MG63 (cell line): ENCODE data around the gene SNX30. TPM values are rescaled to one million over a fixed set of nuclear protein-coding genes. Genes with fewer than 3 reads are reported as not detected.

Source experiments
- DNase-seq: peaks from one replicate; pipeline ENCODE4 v3.0.0-alpha.2; 2020
- H3K27me3 ChIP-seq: fragments of 250-450 bp; sonication (Bioruptor Pico); 2 replicates; pipeline ENCODE4 v1.5.1; 2020; ENCODE audit warnings: mild to moderate bottlenecking, moderate library complexity
- H3K36me3 ChIP-seq: fragments of 250-450 bp; sonication (Bioruptor Pico); 2 replicates; pipeline ENCODE4 v1.5.1; 2020; ENCODE audit warnings: mild to moderate bottlenecking, moderate library complexity
- H3K4me3 ChIP-seq: fragments of 250-450 bp; sonication (Bioruptor Pico); 2 replicates; pipeline ENCODE4 v1.5.1; 2020; ENCODE audit warnings: mild to moderate bottlenecking, moderate library complexity
- H3K9me3 ChIP-seq: fragments of 250-450 bp; sonication (Bioruptor Pico); 2 replicates; pipeline ENCODE4 v1.5.1; 2020; ENCODE audit warnings: mild to moderate bottlenecking, moderate library complexity
- total RNA-seq: library from RNA; depleted of rRNA; stranded (reverse); fragments of >200 nt; shearing (Covaris generic); gene quantifications from 2 replicates; pipeline ENCODE4 v1.2.3, GENCODE V29; 2014; ENCODE audit warnings: low replicate concordance

SNX30 gene
- total RNA-seq, 1 experiment from 2014 or later, result 31.5 TPM

DNA sequence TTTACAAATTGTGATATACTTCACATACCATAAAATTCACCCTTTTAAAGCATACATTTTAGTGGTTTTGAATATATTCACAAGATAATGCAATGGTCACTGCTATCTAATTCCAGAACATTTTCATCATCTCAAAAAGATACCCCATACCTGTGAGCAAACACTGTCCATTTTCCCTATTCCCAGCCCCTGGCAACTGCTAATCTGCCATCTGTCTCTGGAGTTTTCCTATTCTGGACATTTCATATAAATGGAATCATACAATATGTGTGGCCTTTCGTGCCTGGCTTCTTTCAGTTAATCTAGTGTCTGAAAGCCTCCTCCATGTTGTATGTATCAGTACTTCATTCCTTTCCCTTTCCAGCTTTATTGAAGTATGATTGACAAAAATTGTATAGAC lies 14.7 kb downstream of the SNX30 start:
- Histone ChIP-seq H3K36me3 (peaks cover 5% of the 10 kb centered on the region; the same call in 1 of the 2 replicates), H3K27me3 (no peaks in the 10 kb centered on the region), H3K4me3 (no peak overlapping the region), H3K9me3 (no peaks in the 10 kb centered on the region)
- no peak for DNase-seq

DNA sequence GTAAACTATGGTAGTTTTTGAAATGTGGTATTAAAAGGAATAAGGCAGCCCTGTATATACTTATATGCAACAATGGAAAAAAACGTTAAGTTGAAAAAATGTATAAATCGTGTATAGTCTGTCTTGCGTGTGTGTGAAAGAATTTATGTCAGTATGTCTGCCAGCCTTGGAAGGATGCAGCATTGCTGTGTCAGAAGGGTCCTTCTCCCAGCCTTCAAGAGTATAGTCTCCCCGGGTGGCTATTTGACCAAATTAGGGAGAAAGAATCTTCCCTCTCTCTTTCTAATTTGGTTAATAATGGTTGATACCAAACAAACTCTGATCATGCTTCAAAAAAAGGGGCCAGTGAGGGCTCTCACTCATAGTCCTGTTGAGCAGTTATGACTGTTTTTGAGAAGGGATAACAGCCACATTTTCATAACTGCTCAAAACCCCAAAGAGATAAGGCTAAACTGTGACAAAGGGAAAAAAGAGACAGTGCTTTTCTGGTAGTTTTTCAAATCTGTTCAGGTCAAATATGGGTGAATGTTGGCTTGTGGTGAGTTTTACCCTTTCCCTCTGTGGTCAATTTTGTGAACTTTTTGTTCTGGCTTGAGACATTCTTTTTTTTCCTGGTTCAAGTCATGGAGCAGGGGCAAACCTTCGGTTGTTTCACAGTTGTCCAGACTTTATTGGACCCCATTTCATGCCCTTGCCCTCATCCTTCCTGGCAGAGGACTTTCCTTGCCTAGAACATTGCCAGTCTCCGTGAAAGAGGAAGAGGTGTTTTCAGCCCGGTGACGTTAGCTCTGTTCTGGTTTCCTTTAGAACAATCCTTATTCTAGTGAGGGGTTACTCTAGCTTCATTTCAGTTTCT lies 21.0 kb downstream of the SNX30 start:
- H3K36me3 ChIP-seq, result peaks cover under 1% of the 10 kb centered on the region; the same call in 1 of the 2 replicates

DNA sequence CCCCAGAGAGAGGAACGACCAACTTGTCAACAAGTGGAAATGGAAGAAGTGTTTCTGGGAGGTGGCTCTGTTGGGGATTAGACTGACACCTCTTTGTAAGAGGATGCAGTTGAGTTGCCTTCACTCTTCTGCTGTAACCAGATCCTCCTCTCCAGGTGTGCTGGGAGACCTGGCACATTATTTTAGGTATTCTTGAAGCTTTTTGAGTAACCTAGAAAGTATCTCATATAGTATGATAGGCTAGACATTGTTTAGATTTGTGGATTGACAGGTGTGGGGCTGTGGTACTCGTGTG lies 21.6 kb downstream of the SNX30 start:
- Histone ChIP-seq H3K27me3 (no peaks in the 10 kb centered on the region), H3K9me3 (no peaks in the 10 kb centered on the region), H3K36me3 (no peaks in the 10 kb centered on the region), H3K4me3 (no peak overlapping the region)
- DNase-seq, result no peak

More for the DNA sequence above, 21.0 kb downstream of the SNX30 start:
- H3K4me3 ChIP-seq, result no peak overlapping the region
- no peaks in the 10 kb centered on the region for H3K27me3 ChIP-seq
- DNase-seq, result no peak
- no peaks in the 10 kb centered on the region for H3K9me3 ChIP-seq

DNA sequence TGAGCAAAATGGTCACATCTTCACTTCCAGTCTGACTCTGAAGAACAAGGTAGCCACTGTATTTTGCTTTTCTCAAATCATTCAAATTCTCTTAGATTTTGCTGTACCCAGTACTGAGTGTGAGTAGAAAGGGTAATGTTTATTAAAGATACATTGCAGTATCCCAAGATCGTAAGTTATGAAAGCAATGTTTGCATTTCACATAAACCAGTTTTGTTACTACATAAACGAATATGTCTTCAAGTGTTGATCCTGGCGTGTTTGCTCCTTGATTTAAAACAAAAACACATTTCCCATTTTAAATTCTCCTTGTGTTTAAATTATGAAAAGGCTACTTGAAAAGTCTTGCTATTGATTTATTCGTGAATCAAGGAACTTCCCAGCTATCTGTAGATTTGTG lies 22.0 kb downstream of the SNX30 start:
- H3K36me3 ChIP-seq, result no peaks in the 10 kb centered on the region
- DNase-seq, result no peak
- no peak overlapping the region for H3K4me3 ChIP-seq
- H3K9me3 ChIP-seq, result no peaks in the 10 kb centered on the region
- no peaks in the 10 kb centered on the region for H3K27me3 ChIP-seq

DNA sequence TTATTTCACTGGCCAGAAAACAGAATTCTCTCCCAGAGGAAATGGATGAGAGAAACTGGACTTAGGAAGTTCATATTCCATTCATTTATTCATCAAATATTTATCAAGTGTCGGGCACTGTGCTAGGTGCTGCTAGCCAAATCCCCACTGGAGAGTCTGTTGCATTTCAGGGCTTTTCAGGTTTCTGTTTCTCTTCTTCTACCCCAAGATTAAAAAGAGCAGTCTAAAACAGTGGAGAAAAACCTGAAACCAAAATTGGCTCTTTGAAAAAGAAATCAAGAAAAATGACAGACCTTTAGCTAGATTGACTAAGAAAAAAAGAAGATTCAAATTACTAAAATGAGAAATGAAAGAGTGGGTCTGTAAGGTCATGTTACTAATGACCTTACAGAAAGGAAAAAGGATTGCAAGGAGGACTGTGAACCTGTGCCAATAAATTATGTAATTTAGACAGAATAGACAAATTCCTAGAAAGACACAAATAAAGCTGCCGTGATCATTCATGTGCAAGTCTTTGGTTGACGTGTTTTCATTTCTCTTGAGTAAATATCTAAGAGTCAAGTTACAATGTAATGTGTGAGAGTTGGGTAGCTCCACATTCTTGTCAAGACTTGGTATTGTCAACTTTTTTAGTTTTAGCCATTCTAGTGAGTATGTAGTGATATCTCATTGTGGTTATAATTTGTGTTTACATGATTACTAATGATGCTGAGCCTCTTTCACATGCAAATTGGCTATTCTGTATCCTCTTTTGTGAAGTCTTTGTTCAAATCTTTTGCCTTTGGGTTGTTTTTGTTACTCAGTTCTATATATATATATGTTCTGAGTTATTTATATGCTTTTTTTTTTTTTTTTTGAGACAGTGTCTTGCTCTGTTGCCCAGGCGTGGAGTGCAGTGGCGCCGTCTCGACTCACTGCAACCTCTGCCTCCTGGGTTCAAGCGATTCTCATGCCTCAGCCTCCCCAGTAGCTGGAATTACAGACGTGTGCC lies 23.7 kb downstream of the SNX30 start:
- H3K27me3 ChIP-seq, result no peaks in the 10 kb centered on the region
- H3K4me3 ChIP-seq, result no peak overlapping the region
- no peaks in the 10 kb centered on the region for H3K9me3 ChIP-seq
- H3K36me3 ChIP-seq, result no peaks in the 10 kb centered on the region
- no peak for DNase-seq

DNA sequence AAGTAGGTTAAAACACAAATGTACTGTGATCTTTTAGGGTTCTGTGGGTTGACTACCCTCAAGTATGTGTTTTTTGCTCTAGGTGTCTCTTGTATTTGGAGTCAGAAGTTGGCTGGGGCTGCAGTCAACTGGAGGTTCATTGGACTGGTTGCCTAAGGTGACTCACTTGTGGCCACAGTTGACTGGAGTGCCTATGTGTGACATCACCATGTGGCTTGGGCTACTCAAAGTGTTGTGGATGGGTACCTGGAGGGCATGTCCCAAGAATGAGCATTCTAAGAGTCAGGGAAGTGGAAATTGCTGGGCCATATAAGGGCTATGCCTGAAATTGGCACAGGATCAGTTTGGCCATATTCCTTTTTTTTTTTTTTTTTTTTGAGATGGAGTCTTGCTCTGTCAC lies 27.4 kb downstream of the SNX30 start:
- no peaks in the 10 kb centered on the region; the same call in 1 of the 2 replicates for H3K27me3 ChIP-seq
- no peak overlapping the region for H3K4me3 ChIP-seq
- DNase-seq, result peak; percentile 58
- no peaks in the 10 kb centered on the region for H3K9me3 ChIP-seq
- no peaks in the 10 kb centered on the region for H3K36me3 ChIP-seq

DNA sequence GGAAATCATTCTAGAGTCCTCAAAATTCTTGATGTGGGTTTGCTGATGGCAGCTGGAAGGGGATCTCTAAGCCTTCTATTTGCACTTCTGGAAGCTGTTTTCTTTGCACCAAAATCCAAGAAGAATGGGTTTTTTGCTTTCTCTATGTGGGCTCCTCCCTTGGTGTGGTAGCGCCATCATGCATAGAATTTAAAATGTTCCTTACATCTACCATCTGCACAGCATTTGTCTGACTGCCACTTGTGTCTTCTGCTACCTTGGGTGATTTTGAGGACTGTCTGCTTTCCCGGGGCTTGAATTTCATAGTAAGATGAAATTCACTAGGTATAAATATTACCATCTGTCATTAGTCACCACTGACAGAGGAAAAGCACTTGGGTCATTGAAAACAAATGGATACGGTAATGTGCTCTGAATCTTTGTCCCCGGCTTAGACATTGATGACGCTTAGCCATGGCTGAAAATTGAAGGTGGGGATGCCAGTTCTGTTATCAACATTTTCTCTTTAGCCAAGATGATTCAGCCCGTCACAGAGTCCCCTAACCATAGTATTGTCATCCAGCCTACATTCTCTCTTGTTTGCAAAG lies 30.0 kb downstream of the SNX30 start:
- H3K27me3 ChIP-seq, result no peaks in the 10 kb centered on the region; the same call in 1 of the 2 replicates
- H3K36me3 ChIP-seq, result no peaks in the 10 kb centered on the region
- no peak overlapping the region for H3K4me3 ChIP-seq
- H3K9me3 ChIP-seq, result no peaks in the 10 kb centered on the region
- DNase-seq, result no peak

DNA sequence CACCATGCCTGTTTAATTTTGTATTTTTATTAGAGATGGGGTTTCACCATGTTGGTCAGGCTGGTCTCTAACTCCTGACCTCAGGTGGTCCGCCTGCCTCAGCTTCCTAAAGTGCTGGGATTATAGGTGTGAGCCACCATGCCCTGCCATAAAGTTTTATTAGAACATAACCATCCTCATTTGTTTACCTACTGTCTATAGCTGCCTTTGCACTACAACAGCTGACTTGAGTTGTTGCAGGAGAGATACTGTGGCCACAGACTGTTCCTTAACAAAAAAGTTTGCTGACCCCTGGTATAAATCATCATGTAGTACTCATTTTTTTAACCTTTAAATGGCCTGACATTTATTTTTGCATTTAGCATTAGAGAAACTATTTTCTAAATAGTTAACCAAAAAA lies 31.7 kb downstream of the SNX30 start:
- Histone ChIP-seq H3K36me3 (no peaks in the 10 kb centered on the region; the same call in 1 of the 2 replicates), H3K4me3 (no peak overlapping the region), H3K27me3 (no peaks in the 10 kb centered on the region; the same call in 1 of the 2 replicates), H3K9me3 (no peaks in the 10 kb centered on the region)
- no peak for DNase-seq

DNA sequence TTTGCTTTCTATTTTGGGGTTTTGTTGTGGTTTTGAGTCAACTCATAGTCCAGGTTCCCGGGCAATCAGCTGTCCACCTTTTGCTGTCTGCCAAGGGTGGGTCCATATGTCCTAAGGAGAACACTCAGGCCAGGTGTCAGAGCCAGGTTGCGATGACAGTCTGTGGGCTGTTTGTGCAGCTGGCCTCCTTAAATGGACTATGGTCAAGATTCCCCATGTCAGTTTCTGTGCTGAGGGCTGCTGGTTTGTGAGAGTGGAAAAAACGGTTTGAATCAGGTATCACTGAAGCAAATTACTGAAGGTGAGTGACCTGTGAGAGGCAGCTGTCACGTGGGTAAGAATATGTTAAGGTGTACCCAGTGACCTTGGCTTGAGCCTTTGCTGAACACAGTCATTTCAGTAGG lies 33.0 kb downstream of the SNX30 start:
- Histone ChIP-seq H3K4me3 (no peak overlapping the region), H3K27me3 (no peaks in the 10 kb centered on the region; the same call in 1 of the 2 replicates), H3K9me3 (no peaks in the 10 kb centered on the region), H3K36me3 (no peaks in the 10 kb centered on the region; the same call in 1 of the 2 replicates)
- DNase-seq, result no peak

DNA sequence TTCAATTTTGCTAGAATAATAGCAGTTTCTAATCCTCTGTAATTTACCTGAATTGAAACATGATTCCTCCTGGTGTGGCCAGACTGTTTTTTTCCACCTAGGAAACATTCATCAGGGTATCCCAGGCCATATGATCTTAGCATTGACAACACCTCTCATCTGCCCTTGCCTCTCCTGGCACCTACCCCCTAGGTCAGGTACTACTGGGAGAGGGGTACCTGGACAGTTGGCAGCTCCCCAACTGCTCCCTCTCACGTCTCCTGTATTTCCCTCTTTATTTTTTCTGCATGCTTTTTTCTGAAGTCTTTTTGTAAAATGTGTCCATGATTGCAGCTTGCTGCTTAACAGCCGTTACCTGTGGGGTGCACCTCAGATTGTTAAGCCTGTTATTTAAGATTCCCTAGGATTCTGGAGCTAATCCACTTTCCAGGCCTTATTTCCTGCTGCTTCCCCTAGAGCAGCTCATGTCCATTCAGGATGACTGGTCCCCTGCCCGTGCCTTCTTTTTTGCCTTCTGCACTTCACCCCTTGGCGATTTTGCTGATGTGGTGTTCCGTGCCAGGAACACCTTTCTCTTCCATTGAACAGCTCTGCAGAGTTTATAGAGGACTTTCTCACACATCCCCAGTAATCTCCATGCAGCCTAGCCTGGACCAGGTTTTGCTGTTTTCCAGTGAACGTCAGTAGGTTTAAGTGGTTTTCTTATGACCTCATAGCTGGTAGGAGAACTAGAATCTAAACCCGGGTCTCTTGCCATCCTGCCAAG lies 33.6 kb downstream of the SNX30 start:
- no peak for DNase-seq
- Histone ChIP-seq H3K4me3 (no peak overlapping the region), H3K9me3 (no peaks in the 10 kb centered on the region), H3K27me3 (no peaks in the 10 kb centered on the region; the same call in 1 of the 2 replicates), H3K36me3 (no peaks in the 10 kb centered on the region; the same call in 1 of the 2 replicates)

DNA sequence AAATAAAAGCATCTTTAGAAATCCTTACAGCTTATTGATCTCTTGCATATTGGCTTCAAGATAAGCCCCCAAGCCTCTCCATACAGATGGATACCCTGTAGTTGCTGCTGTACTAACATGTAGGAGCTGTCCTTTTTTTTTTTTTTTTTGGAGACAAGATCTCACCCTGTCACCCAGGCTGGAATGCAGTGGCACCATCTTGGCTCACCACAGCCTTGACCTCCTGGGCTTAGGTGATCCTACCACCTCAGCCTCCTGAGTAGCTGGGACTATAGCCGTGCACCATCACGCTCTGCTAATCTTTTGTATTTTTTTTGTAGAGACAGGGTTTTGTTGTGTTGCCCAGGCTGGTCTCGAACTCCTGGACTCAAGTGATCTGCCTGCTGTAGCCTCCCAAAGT lies 35.4 kb downstream of the SNX30 start:
- Histone ChIP-seq H3K36me3 (no peaks in the 10 kb centered on the region; the same call in 1 of the 2 replicates), H3K27me3 (no peaks in the 10 kb centered on the region; the same call in 1 of the 2 replicates), H3K4me3 (no peak overlapping the region), H3K9me3 (no peaks in the 10 kb centered on the region)
- no peak for DNase-seq

DNA sequence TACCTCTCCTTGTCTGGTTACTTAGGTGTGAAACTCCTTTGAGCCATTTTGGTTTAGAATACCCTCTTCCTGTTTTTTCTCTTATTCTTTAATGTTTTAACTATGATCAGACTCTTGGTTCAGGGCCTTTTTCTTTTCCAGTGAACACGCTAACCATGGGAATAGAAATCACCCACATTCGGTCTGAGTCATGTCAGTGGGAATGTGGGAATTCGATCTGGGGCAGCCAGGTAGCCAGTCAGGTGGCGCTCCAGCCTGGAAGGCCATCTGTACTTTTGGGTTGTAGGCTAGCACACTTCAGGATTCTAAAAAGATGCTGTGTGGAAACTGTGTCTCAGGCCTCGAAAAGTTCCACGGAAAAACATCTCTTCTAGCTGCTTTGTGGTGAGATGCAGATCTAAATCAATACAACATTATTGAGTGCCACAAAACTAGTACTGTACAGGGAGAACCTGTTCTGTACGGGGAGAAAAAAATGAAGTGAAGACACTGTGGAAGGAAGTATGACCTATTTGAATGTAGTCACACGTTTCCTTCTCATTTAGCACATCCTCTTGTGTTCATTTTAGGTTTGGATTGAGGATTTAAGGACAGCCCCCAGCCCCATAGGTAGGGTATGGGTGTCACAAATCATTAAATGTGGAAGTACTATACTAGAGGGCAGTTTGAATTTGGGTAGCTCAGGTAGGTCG lies 36.4 kb downstream of the SNX30 start:
- H3K27me3 ChIP-seq, result no peaks in the 10 kb centered on the region; the same call in 1 of the 2 replicates
- DNase-seq, result no peak
- no peaks in the 10 kb centered on the region for H3K9me3 ChIP-seq
- H3K36me3 ChIP-seq, result no peaks in the 10 kb centered on the region; the same call in 1 of the 2 replicates
- no peak overlapping the region for H3K4me3 ChIP-seq

DNA sequence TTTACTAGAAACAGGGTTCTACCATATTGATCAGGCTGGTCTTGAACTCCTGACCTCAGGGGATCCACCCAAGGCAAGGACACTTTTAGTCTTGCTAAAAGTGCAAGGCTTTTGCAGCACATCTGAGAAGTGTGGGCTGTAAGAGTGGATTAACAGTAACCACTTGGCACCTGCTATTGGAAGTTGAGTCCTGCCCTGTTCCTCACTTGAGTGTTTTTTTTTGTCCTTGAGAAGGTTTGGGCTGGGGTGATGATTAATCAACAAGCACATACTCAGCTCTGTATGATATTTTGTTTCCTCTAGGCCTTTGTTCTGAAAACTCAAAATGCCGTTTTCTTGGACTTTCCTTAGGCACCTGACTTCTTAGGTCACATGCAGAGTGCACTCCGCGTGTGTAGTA lies 37.4 kb downstream of the SNX30 start:
- H3K4me3 ChIP-seq, result no peak overlapping the region
- no peaks in the 10 kb centered on the region for H3K9me3 ChIP-seq
- H3K27me3 ChIP-seq, result no peaks in the 10 kb centered on the region
- no peak for DNase-seq
- H3K36me3 ChIP-seq, result no peaks in the 10 kb centered on the region; the same call in 1 of the 2 replicates

DNA sequence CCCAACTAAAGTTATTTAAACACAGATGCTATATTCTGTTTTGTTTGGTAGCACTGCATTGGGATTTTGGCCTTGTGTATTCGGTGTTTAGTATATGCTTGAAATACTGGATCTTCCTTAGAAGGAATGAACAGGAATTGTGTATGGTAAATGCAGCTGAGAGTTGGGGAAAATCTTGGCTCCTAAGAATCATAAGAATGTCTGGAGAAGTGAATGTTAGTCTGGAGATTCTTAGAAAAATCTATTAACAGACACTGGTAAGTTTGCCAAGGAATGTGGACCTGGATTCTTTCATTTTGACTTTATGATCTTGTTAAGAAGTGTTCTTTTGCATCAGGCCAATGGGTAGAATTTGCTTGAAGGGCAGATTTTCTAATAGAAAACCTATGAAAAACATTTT lies 38.9 kb downstream of the SNX30 start:
- Histone ChIP-seq H3K9me3 (no peaks in the 10 kb centered on the region), H3K27me3 (no peaks in the 10 kb centered on the region), H3K36me3 (no peaks in the 10 kb centered on the region; the same call in 1 of the 2 replicates), H3K4me3 (no peak overlapping the region)
- no peak for DNase-seq

DNA sequence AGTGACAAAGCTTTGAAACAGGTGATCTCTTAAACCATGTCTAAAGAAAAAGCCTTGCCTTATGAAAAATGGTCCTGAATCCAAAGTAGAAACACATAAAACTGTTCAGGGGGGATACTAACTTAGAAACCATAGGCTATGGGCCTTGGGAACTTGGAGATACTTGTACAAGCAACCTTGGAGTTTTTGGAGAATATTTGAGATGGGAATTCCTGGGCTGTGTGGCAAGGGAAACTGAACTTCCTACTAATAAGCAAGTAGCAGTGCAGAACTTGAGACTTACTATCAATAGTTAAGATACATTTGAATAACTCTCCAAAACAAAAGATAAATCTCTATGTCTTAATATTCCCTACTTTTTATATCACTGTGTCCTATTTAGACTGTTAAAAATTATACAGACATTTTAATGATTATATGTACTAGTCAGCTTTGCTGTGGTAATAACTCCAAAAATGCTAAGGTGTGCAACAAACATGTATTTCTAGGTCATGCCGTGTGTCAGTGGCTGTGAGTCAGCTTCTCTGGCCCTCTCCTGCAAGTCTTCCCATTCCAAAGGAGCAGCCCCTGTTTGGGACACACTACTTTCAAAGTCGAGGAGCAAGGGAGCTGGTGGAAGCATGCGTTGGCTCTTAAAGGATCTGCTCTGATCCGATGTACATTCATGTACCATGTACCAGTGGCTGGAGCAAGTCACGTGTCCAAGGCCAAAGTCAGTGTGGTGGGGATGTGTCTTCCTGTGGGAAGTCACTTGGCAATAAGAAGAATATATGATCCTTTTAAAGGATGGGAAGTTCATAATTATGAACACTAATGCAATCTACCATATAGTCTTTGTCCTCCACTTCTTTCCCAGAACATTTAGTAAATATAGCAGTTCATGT lies 39.6 kb downstream of the SNX30 start:
- Histone ChIP-seq H3K27me3 (no peaks in the 10 kb centered on the region), H3K4me3 (no peak overlapping the region), H3K36me3 (no peaks in the 10 kb centered on the region; the same call in 1 of the 2 replicates), H3K9me3 (no peaks in the 10 kb centered on the region)
- DNase-seq, result no peak
